Pancreas (tissue), 10 donors: ENCODE measurements around the gene S100A6. TPM values are rescaled to one million over a fixed set of nuclear protein-coding genes. Genes with fewer than 3 reads are reported as not detected.
A peak's percentile ranks its signal among the peaks of the same experiment; 100 is the strongest.

Experiments used
- ATAC-seq, 4 donors: fragments of 200-7000 bp; cut with Tn5 transposase; one replicate each; pipeline versions ENCODE4 v1.8.0 to v1.9.1; 2020; ENCODE audit warnings: mild to moderate bottlenecking in 4 of 4, moderate library complexity in 4 of 4
- DNase-seq, 6 donors: peaks; one replicate each; pipeline ENCODE4 v3.0.0-alpha.2; 2020
- FAIRE-seq: peaks from 2 replicates; lab custom pipeline; 2012; peaks lifted over from hg19 to GRCh38; lab: Jason Lieb, UNC
- H3K27ac ChIP-seq, 4 donors: fragments of 200-600 bp; sonication (generic); 1 replicate in 3 of 4; 2 replicates in 1 of 4; pipeline versions ENCODE4 v1.5.0 to v1.8.0; 2020
- H3K27me3 ChIP-seq, 4 donors: fragments of 200-600 bp; one replicate each; pipeline ENCODE4 v1.8.0; 2021
- H3K36me3 ChIP-seq, 3 donors: fragments of 200-600 bp; sonication (generic) in 1 of 3; one replicate each; pipeline versions ENCODE4 v1.5.0 to v1.8.0; 2020 to 2021
- H3K4me1 ChIP-seq, 3 donors: fragments of 200-600 bp; one replicate each; pipeline ENCODE4 v1.8.0; 2021
- H3K4me3 ChIP-seq, 4 donors: fragments of 200-600 bp; sonication (generic) in 2 of 4; one replicate each; pipeline versions ENCODE4 v1.5.0 to v1.8.0; 2020 to 2021
- H3K9me3 ChIP-seq, 4 donors: fragments of 200-600 bp; one replicate each; pipeline ENCODE4 v1.8.0; 2021
- CTCF ChIP-seq, 4 donors: fragments of 200-600 bp; sonication (generic) in 3 of 4; IDR thresholded peaks; one replicate each; pipeline versions ENCODE4 v1.5.0 to v1.8.0; 2021; ENCODE audit warnings: antibody characterized with exemption in 4 of 4
- WGBS, 2 donors: extraction: QIAGEN DNeasy Blood & Tissue Kit; methylation state at CpG; one replicate each; pipeline ENCODE4 v1.1.7; 2013; 5-methylcytosine and 5-hydroxymethylcytosine counted together
- intact Hi-C, 3 donors: fragments of 100-400 bp; cut with DNase I; formaldehyde crosslinking; loops; one replicate each; pipeline versions ENCODE4 v1.11.1 to v1.14.2; 2022
- polyA plus RNA-seq, 2 donors: library from polyadenylated mRNA; stranded (reverse); fragments of 200-250 nt; gene quantifications; one replicate each; pipeline ENCODE4 v1.2.3, GENCODE V29; 2013
- total RNA-seq, 6 donors: library from RNA; stranded (reverse); fragmentation: NEBNext Ultra II Directional in 4 of 6; extraction: Animal tissue kit (Norgen Biotek cat#: 25700) in 4 of 6; gene quantifications; one replicate each; pipeline versions ENCODE4 v1.2.1 to v1.2.4, GENCODE V29; 2021 to 2023
- donor health status: healthy with polysubstance abuse.
- donor health status: DM: no; HTN: no; CAD: no; lungs with moderate emphysema.
- donor health status: DM: no; HTN: no; CAD: no.
- donor health status: control.
- donor health status: control.
- donor health status: Bipolar disorder and iron deficiency.
- donor health status: DM: yes; HTN: yes; CAD: no.
- donor health status: DM: no; HTN: no; CAD: no.
- donor health status: DM: no; HTN: no; CAD: no.
- donor health status: DM: yes; HTN: yes; CAD: no.

The S100A6 gene
- total and polyA plus RNA-seq, 8 donors = 21.4 to 495 (median 105) TPM

GRCh38 chr1:153507926-153508583 is 27.7 kb downstream of the S100A6 start:
- 89 to 90% methylated on average over 11 of the region's 11 CpGs for WGBS, 2 donors
- no peak for ATAC-seq
- intact Hi-C loops = no loop called here
- Histone ChIP-seq H3K4me3 (no peak overlapping the region), H3K9me3 (no peaks in the 10 kb centered on the region), H3K27ac (no peak overlapping the region), H3K27me3 (no peaks in the 10 kb centered on the region), H3K36me3 (no peaks in the 10 kb centered on the region), H3K4me1 (no peaks in the 10 kb centered on the region)
- TF ChIP-seq CTCF (IDR thresholded peaks at IDR 0.05) = no peak
- DNase-seq = no peak
- no peak for FAIRE-seq

- TF ChIP-seq CTCF (IDR thresholded peaks at IDR 0.05) = no peak
- intact Hi-C loops = no loop called here
- ATAC-seq (peak; percentile 71 to 77 (median 76)), DNase-seq (peak in 4 of 6 donors; percentile 56 to 77 (median 70)), FAIRE-seq (no peak)
- H3K27me3 ChIP-seq = no peaks in the 10 kb centered on the region
- no peaks in the 10 kb centered on the region for H3K9me3 ChIP-seq
- 60 to 67% methylated on average over 7 of the region's 7 CpGs for WGBS, 2 donors
- H3K36me3 ChIP-seq = no peaks in the 10 kb centered on the region
- peak overlapping the region in 1 of 4 donors; percentile 12 for H3K27ac ChIP-seq
- H3K4me3 ChIP-seq = no peak overlapping the region
- no peaks in the 10 kb centered on the region for H3K4me1 ChIP-seq
These were observed 28.9 kb downstream of the S100A6 start for GRCh38 chr1:153506831-153507413.

- WGBS, 2 donors = 80 to 92% methylated on average over 5 of the region's 5 CpGs
- Histone ChIP-seq H3K27me3 (no peaks in the 10 kb centered on the region), H3K36me3 (no peaks in the 10 kb centered on the region), H3K4me3 (no peak overlapping the region), H3K9me3 (no peaks in the 10 kb centered on the region), H3K27ac (no peak overlapping the region), H3K4me1 (no peaks in the 10 kb centered on the region)
- no peak for DNase-seq
- no peak for FAIRE-seq
- ATAC-seq = no peak
- no peak for TF ChIP-seq CTCF (IDR thresholded peaks at IDR 0.05)
- intact Hi-C loops = no loop called here
These were observed 29.4 kb downstream of the S100A6 start for GRCh38 chr1:153506386-153506785.

GRCh38 chr1:153505576-153505975 is 30.2 kb downstream of the S100A6 start:
- no peak for TF ChIP-seq CTCF (IDR thresholded peaks at IDR 0.05)
- DNase-seq (no peak), FAIRE-seq (no peak), ATAC-seq (no peak)
- Histone ChIP-seq H3K4me1 (no peaks in the 10 kb centered on the region), H3K36me3 (no peaks in the 10 kb centered on the region), H3K4me3 (no peak overlapping the region), H3K27ac (no peak overlapping the region), H3K27me3 (no peaks in the 10 kb centered on the region), H3K9me3 (no peaks in the 10 kb centered on the region)
- intact Hi-C loops = no loop called here
- 79 to 94% methylated on average over 1 of the region's 1 CpG for WGBS, 2 donors

- intact Hi-C loops = no loop called here
- TF ChIP-seq CTCF (IDR thresholded peaks at IDR 0.05) = no peak
- FAIRE-seq = no peak
- no peaks in the 10 kb centered on the region for H3K27me3 ChIP-seq
- H3K36me3 ChIP-seq = no peaks in the 10 kb centered on the region
- H3K4me3 ChIP-seq = no peak overlapping the region
- H3K9me3 ChIP-seq = no peaks in the 10 kb centered on the region
- no peak for DNase-seq
- H3K4me1 ChIP-seq = no peaks in the 10 kb centered on the region
- no peak for ATAC-seq
- no peak overlapping the region for H3K27ac ChIP-seq
- WGBS, 2 donors = 74 to 87% methylated on average over 3 of the region's 3 CpGs
These were observed 32.0 kb downstream of the S100A6 start for GRCh38 chr1:153503766-153504165.
